Natural killer cell (primary cell): ENCODE data around the gene TNNC2. TPM values are rescaled to one million over a fixed set of nuclear protein-coding genes. Genes with fewer than 3 reads are reported as not detected.

Experiments
- ATAC-seq, 3 donors: fragments of 150-1000 bp in 2 of 3; fragments of 200-7000 bp in 1 of 3; cut with Tn5 transposase; 1 replicate in 1 of 3; 2 replicates in 2 of 3; pipeline ENCODE4 v1.10.0; 2021; ENCODE audit warnings: mild to moderate bottlenecking in 2 of 3, moderate library complexity in 2 of 3
- DNase-seq, 2 donors: peaks; one replicate each; pipeline versions ENCODE4 v3.0.0 to v3.0.0-alpha.2; 2013 to 2021; ENCODE audit warnings: mixed read lengths in 1 of 2
- H3K27ac ChIP-seq: one replicate; pipeline ENCODE4 v1.5.1; 2013; ENCODE audit warnings: mild to moderate bottlenecking, low read length
- H3K27me3 ChIP-seq: one replicate; pipeline ENCODE4 v1.6.1; 2013; ENCODE audit warnings: low read length; ENCODE audit not compliant: control insufficient read depth, insufficient read depth
- H3K36me3 ChIP-seq: one replicate; pipeline ENCODE4 v1.6.1; 2013; ENCODE audit warnings: low read length; ENCODE audit not compliant: control insufficient read depth, insufficient read depth
- H3K4me1 ChIP-seq: one replicate; pipeline ENCODE4 v1.6.1; 2013; ENCODE audit warnings: low read length; ENCODE audit not compliant: control insufficient read depth, insufficient read depth
- H3K4me3 ChIP-seq: one replicate; pipeline ENCODE4 v1.5.1; 2013; ENCODE audit warnings: low read length
- H3K9me3 ChIP-seq: one replicate; pipeline ENCODE4 v1.6.1; 2013; ENCODE audit warnings: low read length; ENCODE audit not compliant: control insufficient read depth, insufficient read depth
- H3K27ac Mint-ChIP-seq, 2 donors: one replicate each; pipeline ENCODE4 v1.8.0; 2022; ENCODE audit warnings: mild to moderate bottlenecking in 2 of 2, mixed read lengths in 2 of 2, moderate library complexity in 1 of 2
- H3K27me3 Mint-ChIP-seq, 2 donors: one replicate each; pipeline ENCODE4 v1.8.0; 2022; ENCODE audit warnings: low read depth in 2 of 2, mixed read lengths in 2 of 2
- H3K36me3 Mint-ChIP-seq: one replicate; pipeline ENCODE4 v1.8.0; 2022; ENCODE audit warnings: mixed read lengths
- H3K4me1 Mint-ChIP-seq, 2 donors: one replicate each; pipeline ENCODE4 v1.8.0; 2022; ENCODE audit warnings: mixed read lengths in 2 of 2
- H3K4me3 Mint-ChIP-seq: one replicate; pipeline ENCODE4 v1.8.0; 2022; ENCODE audit warnings: mild to moderate bottlenecking, moderate library complexity, mixed read lengths
- H3K9me3 Mint-ChIP-seq, 2 donors: one replicate each; pipeline ENCODE4 v1.8.0; 2022; ENCODE audit warnings: mixed read lengths in 2 of 2
- CTCF ChIP-seq: fragments of 200-600 bp; IDR thresholded peaks from one replicate; pipeline ENCODE4 v1.8.0; 2022; ENCODE audit warnings: antibody characterized with exemption
- WGBS: methylation state at CpG from one replicate; pipeline ENCODE4 v1.1.7; 2013; ENCODE audit warnings: missing lambda C conversion rate; ENCODE audit not compliant: insufficient coverage; 5-methylcytosine and 5-hydroxymethylcytosine counted together
- intact Hi-C: fragments of 100-400 bp; cut with micrococcal nuclease; formaldehyde crosslinking; loops from one replicate; pipeline ENCODE4 v1.14.2; 2022
- total RNA-seq, 4 donors: library from RNA; stranded (reverse); fragments of 120-200 nt in 1 of 4; gene quantifications; one replicate each; pipeline versions ENCODE4 v1.2.3 to v1.2.4, GENCODE V29; 2013 to 2022

TNNC2 gene
- total RNA-seq, 3 donors from 2014 or later (not counting 1 experiment from before 2014, with no cell fraction given): 0.93 to 1.5 TPM; not detected in 1

DNA sequence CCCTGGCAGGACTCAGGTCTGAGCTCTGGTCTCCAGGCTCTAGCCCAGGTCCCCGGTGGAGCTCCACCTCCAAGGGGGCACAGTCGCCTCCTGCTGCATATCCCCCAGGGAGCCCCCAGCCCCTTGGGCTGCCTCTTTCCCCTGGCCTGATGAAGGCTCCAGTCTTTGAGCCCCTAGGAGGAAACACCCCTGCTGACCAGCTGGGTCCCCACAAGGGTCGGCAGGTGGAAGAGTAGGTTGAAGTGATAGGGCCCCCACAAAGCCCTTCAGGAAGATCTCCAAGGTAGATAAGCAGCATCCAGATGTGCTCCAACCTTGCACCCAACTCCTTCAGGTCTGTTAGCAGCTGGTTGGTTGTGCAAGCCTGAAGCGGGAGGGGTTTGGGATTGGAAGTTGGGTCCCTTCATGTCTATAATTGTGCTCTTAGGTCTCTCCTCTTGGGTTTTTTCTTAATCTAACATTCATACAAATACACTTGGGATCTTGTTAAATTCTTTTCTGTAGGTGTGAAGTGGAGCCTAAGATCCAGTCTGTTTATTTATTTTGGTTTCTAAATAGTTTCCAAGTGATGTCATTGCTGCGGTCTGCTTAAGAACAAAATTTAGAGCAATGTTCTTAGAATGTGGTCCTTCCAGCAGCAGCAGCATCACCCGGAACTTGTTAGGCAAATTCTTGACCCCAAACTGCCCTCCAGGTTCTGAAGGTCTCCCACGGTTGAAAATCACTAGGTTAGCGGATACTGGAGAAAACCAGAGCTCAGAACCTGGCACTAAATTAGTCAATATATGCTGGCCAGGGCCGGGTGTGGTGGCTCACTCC, 9.5 kb downstream of the TNNC2 start:
- peaks cover 8 to 14% of the 10 kb centered on the region in 2 donors for H3K27me3 Mint-ChIP-seq
- H3K27ac Mint-ChIP-seq: no peak overlapping the region
- WGBS: 85% methylated on average over 8 of the region's 9 CpGs
- no peaks in the 10 kb centered on the region for H3K9me3 Mint-ChIP-seq
- H3K4me3 Mint-ChIP-seq: no peak overlapping the region
- no peak for TF ChIP-seq CTCF
- Histone ChIP-seq H3K4me3 (no peak overlapping the region), H3K27me3 (peaks cover under 1% of the 10 kb centered on the region), H3K36me3 (no peaks in the 10 kb centered on the region), H3K9me3 (no peaks in the 10 kb centered on the region), H3K4me1 (peaks cover 8% of the 10 kb centered on the region), H3K27ac (no peak overlapping the region)
- H3K36me3 Mint-ChIP-seq: no peaks in the 10 kb centered on the region
- ATAC-seq: no peak
- peaks cover 8 to 9% of the 10 kb centered on the region in 2 donors for H3K4me1 Mint-ChIP-seq
- intact Hi-C loops: no loop called here
- no peak for DNase-seq

- no peak for TF ChIP-seq CTCF
- H3K27ac ChIP-seq: no peak overlapping the region
- H3K36me3 Mint-ChIP-seq: no peaks in the 10 kb centered on the region
- 100% methylated on average over 2 of the region's 3 CpGs for WGBS
- H3K9me3 ChIP-seq: no peaks in the 10 kb centered on the region
- DNase-seq (no peak), ATAC-seq (no peak)
- H3K9me3 Mint-ChIP-seq: no peaks in the 10 kb centered on the region
- peaks cover 15% of the 10 kb centered on the region in 2 donors for H3K4me1 Mint-ChIP-seq
- H3K4me3 Mint-ChIP-seq: no peak overlapping the region
- H3K4me1 ChIP-seq: peaks cover 12% of the 10 kb centered on the region
- no peak overlapping the region for H3K4me3 ChIP-seq
- no peaks in the 10 kb centered on the region for H3K27me3 ChIP-seq
- no peaks in the 10 kb centered on the region for H3K36me3 ChIP-seq
- H3K27me3 Mint-ChIP-seq: peaks cover 2 to 9% of the 10 kb centered on the region in 2 donors
- no peak overlapping the region for H3K27ac Mint-ChIP-seq
- intact Hi-C loops: no loop called here
Measured at GRCh38 chr20:45816951-45817350, 10.2 kb downstream of the TNNC2 start.

DNA sequence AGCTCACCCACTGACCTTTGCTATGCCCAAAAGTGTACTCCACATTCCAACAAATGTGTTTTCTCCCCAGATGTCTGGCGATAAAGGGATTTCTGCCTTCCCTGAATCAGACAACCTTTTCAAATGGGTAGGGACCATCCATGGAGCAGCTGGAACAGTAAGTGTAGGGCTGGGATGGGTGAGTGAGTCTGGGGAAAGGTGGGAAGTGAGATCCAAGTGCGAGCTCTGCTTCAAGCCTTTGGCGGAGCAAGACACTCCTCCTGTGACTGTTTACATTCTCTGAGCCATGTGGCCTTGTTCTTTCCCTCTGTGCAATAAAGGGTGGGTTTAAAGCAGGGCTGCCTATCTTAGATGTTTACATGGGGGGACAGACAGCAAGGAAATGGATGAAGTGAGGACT, 12.8 kb downstream of the TNNC2 start:
- Histone ChIP-seq H3K4me1 (peaks cover 17% of the 10 kb centered on the region), H3K4me3 (no peak overlapping the region), H3K9me3 (no peaks in the 10 kb centered on the region), H3K27ac (no peak overlapping the region), H3K27me3 (no peaks in the 10 kb centered on the region), H3K36me3 (peaks cover 19% of the 10 kb centered on the region)
- ATAC-seq: no peak
- Mint-ChIP-seq H3K36me3 (no peaks in the 10 kb centered on the region), H3K27me3 (peaks cover 0 to under 1% of the 10 kb centered on the region in 2 donors), H3K4me3 (no peak overlapping the region), H3K27ac (no peak overlapping the region), H3K9me3 (no peaks in the 10 kb centered on the region), H3K4me1 (peaks cover 16% of the 10 kb centered on the region in 2 donors)
- intact Hi-C loops: loop anchor here (5.0 kb wide), 1 partner anchor 158 kb away; the partner anchor contains the start of gene ZNF335
- TF ChIP-seq CTCF: no peak
- DNase-seq: no peak
- WGBS: 93% methylated on average over 3 of the region's 3 CpGs
